Tibial artery (tissue), 4 donors: ENCODE measurements around the gene ANKRD55.
A peak's percentile ranks its signal among the peaks of the same experiment; 100 is the strongest.

Experiments
- DNase-seq, 2 donors: peaks; one replicate each; pipeline ENCODE4 v3.0.0-alpha.2; 2019
- H3K27ac ChIP-seq, 2 donors: fragments of 200-600 bp; sonication (generic) in 1 of 2; 1 replicate in 1 of 2; 2 replicates in 1 of 2; pipeline ENCODE4 v1.5.1; 2018 to 2019; ENCODE audit warnings: mild to moderate bottlenecking in 1 of 2
- H3K27me3 ChIP-seq, 2 donors: fragments of 200-600 bp; sonication (generic) in 1 of 2; one replicate each; pipeline versions ENCODE4 v1.5.1 to v1.6.0; 2016 to 2019
- H3K36me3 ChIP-seq, 3 donors: fragments of 200-600 bp; sonication (generic) in 2 of 3; one replicate each; pipeline ENCODE4 v1.5.1; 2016 to 2019; ENCODE audit warnings: mild to moderate bottlenecking in 2 of 3
- H3K4me1 ChIP-seq, 4 donors: fragments of 200-600 bp; sonication (generic) in 2 of 4; 1 replicate in 3 of 4; 2 replicates in 1 of 4; pipeline ENCODE4 v1.5.1; 2016 to 2019
- H3K4me3 ChIP-seq, 2 donors: fragments of 200-600 bp; sonication (generic) in 1 of 2; 1 replicate in 1 of 2; 2 replicates in 1 of 2; pipeline ENCODE4 v1.5.1; 2018 to 2019; ENCODE audit warnings: mild to moderate bottlenecking in 2 of 2
- H3K9me3 ChIP-seq, 3 donors: fragments of 200-600 bp; sonication (generic) in 1 of 3; one replicate each; pipeline ENCODE4 v1.5.1; 2016 to 2019
- CTCF ChIP-seq, 2 experiments: fragments of 200-600 bp in 1 of 2; fragments of 450-650 bp in 1 of 2; IDR thresholded peaks; one replicate each; pipeline ENCODE4 v1.5.1; 2017 to 2019; ENCODE audit warnings: antibody characterized with exemption in 2 of 2, mild to moderate bottlenecking in 1 of 2, moderate library complexity in 1 of 2
- intact Hi-C: fragments of 100-400 bp; cut with DNase I; formaldehyde crosslinking; loops from one replicate; pipeline ENCODE4 v1.15.0; 2023; ENCODE audit warnings: low total_unique reads

ANKRD55 gene

DNA sequence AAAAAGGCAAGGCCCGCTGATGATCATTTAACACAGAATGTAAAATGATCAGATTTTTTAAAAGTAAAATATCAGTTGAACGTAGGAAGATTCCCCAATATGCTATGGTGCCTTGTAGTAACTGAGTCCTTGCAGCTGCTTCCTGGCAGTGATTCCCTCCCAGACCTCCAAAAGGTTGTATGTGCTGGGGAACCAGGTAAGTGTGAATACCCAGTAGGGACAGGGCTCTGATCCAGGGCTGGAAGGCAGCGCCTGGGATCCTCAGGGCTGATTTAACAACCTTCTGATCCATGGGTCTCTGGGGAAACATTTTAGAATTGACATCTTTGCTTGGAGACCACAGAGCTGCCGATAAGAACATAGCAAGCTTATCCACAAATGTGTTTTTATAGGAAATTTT, 161.7 kb downstream of the ANKRD55 start:
- Histone ChIP-seq H3K4me3 (no peak overlapping the region), H3K9me3 (no peaks in the 10 kb centered on the region), H3K36me3 (no peaks in the 10 kb centered on the region), H3K4me1 (peaks cover 0 to 21% (median 16%) of the 10 kb centered on the region in 4 donors), H3K27me3 (no peaks in the 10 kb centered on the region), H3K27ac (peak overlapping the region in 1 of 2 donors; percentile 18)
- intact Hi-C loops, result no loop called here
- TF ChIP-seq CTCF (IDR thresholded peaks at IDR 0.05), result no peak
- no peak for DNase-seq

DNA sequence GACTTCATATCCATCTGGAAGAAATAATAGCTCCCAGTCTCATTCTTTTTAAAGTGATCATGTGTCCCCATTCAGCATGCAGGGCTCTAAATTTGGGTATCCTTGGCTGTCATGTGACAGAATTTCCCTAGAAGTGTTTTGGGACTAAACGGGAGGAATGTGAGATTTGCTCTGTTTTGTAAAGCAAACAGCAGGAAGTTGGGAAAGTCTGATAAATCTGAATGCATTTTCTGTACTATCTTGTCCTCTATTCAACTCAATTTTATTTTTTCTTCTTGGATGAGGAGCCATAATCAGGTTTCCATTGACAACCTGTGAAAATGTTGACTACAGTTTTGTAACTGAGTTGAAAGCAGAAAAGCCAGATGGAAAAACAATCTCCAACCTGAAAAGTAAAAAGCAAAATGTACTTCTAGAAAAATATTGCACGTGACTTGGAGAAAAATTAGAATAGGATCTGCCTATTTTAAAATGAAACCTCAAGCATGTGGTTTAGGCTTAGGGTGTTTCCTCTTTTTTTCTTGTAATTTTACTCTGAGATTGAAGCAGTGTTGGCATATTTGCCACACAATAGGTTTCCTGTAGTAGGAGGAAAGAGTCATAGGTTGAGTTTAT, 162.2 kb downstream of the ANKRD55 start:
- Histone ChIP-seq H3K9me3 (no peaks in the 10 kb centered on the region), H3K4me3 (no peak overlapping the region), H3K4me1 (peaks cover 0 to 21% (median 16%) of the 10 kb centered on the region in 4 donors), H3K27ac (peak overlapping the region in 1 of 2 donors; percentile 18), H3K36me3 (no peaks in the 10 kb centered on the region), H3K27me3 (no peaks in the 10 kb centered on the region)
- TF ChIP-seq CTCF (IDR thresholded peaks at IDR 0.05), result no peak
- intact Hi-C loops, result no loop called here
- no peak for DNase-seq

DNA sequence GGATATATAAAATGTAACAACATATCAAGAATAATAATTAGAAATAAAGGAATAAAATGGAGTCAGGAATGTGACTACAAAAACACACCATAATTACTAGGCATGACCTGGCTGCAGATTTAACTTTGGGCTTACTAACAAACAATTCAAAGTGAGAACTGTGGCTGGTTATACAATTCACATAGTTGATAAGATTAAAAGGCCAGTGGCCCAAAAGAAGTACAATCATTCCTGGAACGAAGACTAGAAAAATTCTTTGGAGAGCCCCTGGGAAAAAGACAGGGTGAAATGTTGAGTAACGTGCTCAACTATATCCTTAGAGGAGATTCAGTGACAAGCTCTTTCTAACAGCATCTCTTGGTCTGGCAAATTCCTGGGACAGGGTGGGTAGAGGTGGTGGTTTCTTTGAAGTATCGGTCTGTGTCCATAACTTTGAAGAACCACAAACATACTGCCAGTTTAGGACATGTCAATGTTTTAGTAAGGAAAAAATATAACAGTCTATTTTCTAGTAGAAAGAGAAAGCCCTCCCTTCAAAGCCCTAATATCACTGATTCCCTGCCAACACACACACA, 163.4 kb downstream of the ANKRD55 start:
- H3K4me1 ChIP-seq, result peaks cover 0 to 21% (median 16%) of the 10 kb centered on the region in 4 donors
- H3K9me3 ChIP-seq, result no peaks in the 10 kb centered on the region
- no peaks in the 10 kb centered on the region for H3K27me3 ChIP-seq
- TF ChIP-seq CTCF (IDR thresholded peaks at IDR 0.05), result no peak
- H3K36me3 ChIP-seq, result no peaks in the 10 kb centered on the region
- DNase-seq, result no peak
- no peak overlapping the region for H3K27ac ChIP-seq
- intact Hi-C loops, result no loop called here
- no peak overlapping the region for H3K4me3 ChIP-seq

GRCh38 chr5:56066931-56067450, 166.1 kb downstream of the ANKRD55 start:
- H3K36me3 ChIP-seq, result no peaks in the 10 kb centered on the region
- intact Hi-C loops, result no loop called here
- no peaks in the 10 kb centered on the region for H3K9me3 ChIP-seq
- no peak for DNase-seq
- no peak for TF ChIP-seq CTCF (IDR thresholded peaks at IDR 0.05)
- no peaks in the 10 kb centered on the region for H3K27me3 ChIP-seq
- peaks cover 0 to 19% (median 16%) of the 10 kb centered on the region in 4 donors for H3K4me1 ChIP-seq
- H3K4me3 ChIP-seq, result no peak overlapping the region
- H3K27ac ChIP-seq, result no peak overlapping the region

- DNase-seq, result no peak
- Histone ChIP-seq H3K27me3 (no peaks in the 10 kb centered on the region), H3K9me3 (no peaks in the 10 kb centered on the region), H3K27ac (no peak overlapping the region), H3K4me3 (no peak overlapping the region), H3K36me3 (no peaks in the 10 kb centered on the region), H3K4me1 (no peaks in the 10 kb centered on the region)
- intact Hi-C loops, result no loop called here
- TF ChIP-seq CTCF (IDR thresholded peaks at IDR 0.05), result no peak
Observed at GRCh38 chr5:56064984-56065383, 168.1 kb downstream of the ANKRD55 start.
